OCI-M2 (cell line): ENCODE measurements around the gene KNOP1.

Experiments used
- DNase-seq: peaks from one replicate; lab custom pipeline; 2025; ENCODE audit not compliant: unreplicated experiment; lab: John Stamatoyannopoulos, UW

Gene KNOP1

GRCh38 chr16:19717741-19718623, at the start of gene KNOP1, which contains the start of gene IQCK:
Gene KNOP1, minus strand, starts transcription at chr16:19718227. Its CDS starts 3,192 bp downstream, at chr16:19715035.
Gene IQCK, plus strand, starts transcription at chr16:19718271. Its CDS starts 36 bp downstream, at chr16:19718307.
- DNase-seq = no peak

DNA sequence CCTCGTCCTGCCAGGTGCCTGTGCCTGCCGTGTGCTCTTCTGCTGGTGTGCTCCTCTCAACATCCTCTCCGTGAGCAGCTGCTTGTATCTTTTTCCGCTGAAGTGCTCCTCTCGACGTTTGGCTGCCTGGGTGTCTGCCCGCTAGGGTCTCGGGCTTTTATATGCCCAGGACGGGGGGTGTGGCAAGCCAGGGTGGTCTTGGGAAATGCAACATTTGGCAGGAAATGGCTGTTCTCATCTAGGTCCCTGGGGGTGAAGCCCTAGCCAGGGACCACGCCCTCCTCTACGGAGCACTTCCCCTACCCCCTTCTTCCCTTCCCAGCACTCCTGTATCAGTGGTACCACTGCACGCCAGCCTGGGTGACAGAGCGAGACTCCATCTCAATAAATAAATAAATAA, 49.5 kb upstream of the KNOP1 start:
- DNase-seq = no peak

- no peak for DNase-seq
These were observed 49.0 kb upstream of the KNOP1 start for GRCh38 chr16:19766988-19767387.

DNA sequence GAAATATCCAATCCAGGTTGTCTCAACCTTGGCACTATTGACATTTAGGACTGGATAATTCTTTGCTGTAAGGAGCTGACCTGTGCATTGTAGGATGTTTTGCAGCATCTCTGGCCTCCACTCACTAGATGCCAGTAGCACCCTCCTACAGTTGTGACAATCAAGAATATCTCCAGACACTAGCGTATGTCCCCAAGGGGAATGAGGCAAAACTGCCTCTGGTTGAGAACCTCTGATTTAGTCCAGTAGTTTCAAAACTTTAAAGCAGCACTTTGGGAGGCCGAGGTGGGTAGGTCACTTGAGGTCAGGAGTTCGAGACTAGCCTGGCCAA, 48.5 kb upstream of the KNOP1 start:
- DNase-seq = no peak

GRCh38 chr16:19765860-19766553, 48.0 kb upstream of the KNOP1 start:
- DNase-seq = no peak

DNA sequence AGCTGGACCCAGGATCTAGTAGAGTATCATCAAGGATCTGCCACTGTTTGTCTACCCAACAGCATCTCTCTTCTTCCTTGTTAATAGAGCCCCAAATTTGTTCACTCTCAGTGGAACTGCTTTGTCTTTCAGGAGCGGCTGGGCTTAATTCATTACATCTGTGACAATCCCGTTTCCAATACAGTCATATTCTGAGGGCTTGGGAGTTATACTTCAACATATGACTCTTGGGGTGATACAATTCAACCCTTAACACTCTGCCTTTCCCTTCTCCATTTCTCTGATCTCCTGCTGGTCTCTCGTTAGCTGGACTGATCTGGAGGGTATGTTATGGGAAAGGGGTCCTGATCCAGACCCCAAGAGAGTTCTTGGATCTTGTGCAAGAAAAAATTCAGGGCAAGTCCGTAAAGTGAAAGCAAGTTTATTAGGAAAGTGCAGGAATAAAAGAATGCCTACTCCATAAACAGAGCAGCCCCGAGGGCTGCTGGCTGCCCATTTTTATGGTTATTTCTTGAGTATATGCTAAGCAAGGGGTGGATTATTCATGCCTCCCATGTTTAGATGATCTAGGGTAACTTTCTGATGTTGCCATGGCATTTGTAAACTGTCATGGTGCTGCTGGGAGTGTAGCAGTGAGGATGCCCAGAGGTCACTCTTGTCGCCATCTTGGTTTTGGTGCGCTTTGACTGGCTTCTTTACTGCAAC, 42.5 kb upstream of the KNOP1 start:
- no peak for DNase-seq

DNA sequence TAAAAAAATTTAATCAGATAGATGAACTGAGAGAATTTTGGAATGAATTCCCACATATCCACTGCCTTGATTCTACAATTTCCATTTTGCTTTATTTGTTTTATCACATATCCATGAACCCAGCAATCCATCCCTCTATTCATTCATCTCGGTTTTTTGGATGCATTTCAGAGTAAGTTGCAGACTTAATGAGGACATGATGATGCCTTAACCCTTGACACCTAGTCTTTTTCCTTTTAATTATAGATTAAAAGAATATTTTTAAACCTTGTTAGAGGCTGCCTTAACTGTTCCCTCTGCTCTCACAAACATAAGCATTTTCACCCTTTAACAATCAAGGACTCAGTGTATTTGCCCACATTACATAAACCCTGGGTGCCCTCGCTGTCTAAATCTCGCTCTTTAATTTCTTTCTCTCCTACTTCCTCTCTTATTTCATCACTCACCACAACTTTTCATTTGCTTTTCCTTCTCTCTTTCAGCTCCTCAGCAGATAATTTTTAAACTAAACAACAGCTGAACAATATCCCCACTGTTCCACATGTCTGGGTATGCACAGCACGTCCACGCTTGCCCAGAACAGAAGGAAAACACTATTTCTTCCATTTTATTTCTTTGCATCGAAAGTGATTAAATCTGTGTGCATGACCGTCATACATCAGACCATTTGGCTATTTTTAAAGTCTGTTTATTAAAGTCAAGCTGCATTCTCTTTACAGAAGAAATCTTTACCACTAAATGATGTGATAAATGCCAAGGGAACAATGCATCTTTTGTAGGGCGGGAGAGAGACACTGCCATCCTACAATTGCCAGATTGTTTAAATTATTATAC, 40.0 kb upstream of the KNOP1 start:
- no peak for DNase-seq

DNA sequence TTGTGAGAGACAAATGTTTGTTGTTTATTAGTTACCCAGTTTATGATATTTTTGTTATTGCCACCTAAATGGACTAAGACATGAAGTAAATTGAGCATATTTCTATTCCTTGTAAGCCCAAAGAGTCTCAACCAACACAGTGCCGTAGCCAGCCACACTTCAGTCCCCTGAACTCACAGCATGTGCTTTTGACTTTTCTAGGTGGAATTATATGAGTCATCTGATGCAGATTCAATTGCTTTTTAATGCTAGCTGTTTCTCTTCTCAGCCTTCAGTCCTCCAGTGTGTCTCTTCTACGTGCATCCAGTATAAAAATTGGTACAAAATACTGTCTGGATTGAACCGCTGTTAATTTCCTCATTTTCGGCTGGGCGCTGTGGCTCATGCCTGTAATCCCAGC, 39.0 kb upstream of the KNOP1 start:
- DNase-seq = no peak

GRCh38 chr16:19755268-19755667, 37.2 kb upstream of the KNOP1 start:
- DNase-seq = no peak

GRCh38 chr16:19754644-19755036, 36.6 kb upstream of the KNOP1 start:
- no peak for DNase-seq

DNA sequence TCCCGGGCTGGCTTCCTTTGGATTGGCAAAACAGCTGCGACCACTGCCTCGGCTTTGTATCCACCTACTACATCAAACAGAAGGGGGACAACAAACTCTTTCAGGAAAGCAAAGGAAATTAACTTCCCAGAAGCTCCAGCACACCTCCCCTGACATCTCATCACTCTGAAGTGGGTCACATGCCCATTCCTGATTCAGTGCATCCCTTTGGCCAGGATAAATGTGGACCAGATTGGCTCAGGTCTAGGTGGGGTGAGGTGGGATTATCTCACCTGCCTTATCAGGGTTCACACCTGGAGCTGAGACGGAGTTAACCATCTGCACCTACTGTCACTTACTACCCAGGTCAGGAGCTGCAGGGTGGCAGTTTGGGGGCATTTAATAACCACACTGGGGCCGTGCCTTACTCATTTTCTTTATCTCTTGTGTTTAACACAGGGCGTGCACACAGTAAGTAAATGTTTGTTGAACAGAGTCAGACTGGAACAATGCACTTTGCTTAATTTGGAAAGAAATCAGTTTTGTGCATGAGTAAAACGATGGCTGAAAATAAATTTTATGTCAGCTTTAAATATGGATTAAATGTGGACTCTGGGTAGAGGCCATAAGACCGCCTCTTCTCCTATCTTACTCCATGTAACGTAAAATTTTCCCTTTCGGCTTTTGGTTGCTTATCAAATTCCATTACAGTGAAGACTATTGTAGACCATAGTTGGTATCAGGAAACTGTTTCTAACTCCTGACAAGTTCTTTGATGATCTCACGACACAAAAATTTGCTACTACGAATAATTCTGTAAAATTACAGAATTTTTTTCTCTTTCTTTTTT, 36.0 kb upstream of the KNOP1 start:
- DNase-seq = no peak

DNA sequence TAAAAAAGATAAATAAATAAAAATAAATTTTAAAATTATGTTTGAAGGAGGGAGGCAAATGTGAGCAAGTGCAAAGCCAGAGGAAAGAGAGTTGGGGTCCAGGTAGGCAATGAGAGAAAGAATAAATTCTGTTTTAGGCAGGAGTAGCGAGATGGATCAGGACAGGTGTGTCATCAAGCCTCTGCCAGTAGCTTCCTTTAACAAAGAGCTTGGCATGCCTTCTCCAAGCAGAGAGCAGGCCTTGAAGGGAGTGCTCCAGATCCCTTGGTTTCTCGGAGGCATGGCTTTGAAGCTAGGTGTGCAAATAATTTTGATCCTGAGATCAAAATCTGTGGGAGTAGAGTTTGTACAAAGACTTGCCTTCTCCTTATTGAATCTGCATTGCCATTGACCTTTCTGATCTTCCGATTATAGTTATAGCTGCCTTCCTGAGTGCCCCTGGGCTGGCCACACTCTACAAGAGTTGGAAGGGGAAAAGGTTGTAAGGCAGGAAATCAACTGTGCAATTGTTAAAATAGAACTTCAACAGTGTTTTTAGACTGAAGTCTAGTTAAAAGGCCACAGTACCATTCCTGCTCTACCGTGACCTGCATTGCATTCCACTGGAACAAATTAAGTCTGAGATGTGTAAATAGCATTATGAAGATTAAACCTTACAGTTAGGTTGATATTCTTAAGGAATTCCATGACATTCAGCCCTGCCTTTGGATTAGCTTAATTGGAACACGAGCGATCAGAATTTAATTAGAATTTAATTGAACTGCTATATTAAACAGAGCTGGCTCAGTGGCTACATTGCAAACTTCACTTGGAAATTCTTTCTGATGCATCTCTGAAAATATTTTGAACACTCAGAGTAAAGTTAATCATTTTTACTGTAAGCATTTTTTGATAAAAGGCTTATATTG, 33.7 kb upstream of the KNOP1 start:
- no peak for DNase-seq

GRCh38 chr16:19749571-19750080, 31.6 kb upstream of the KNOP1 start:
- DNase-seq = no peak

DNA sequence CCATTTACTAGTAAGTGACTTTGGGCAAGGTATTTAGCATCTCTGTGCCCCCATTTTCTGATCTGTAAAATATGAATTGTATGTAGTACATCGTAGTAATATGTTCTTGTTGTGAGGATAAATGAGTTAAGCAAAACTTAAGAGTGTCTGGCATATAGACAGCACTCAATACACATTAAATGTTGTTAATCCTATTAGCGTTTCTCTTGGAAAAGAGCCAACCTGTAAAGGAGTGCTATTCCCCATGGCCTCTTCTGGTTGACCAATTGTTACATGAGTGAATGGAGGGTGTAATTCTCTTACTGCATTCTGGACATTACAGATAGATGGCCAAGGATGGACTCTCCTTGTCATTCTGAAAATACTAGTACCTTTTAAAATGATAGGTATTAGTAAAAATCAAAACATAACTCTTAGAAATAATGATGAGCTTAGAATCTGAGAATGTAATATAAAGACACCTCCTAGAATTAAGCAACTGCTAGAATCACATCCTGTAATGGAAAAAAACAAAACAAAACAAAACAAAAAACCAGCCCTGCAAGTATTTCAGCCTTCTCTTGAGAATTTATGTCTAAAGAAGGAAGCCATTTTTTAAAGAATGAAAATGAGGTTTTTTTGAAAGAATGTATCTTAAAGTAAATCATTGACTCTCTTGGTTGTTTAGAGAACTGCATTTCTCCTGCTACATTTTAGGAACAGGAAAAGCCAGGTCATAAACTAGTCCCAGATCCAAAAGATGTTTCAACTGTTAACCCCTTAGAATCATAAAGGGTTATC, 30.6 kb upstream of the KNOP1 start:
- no peak for DNase-seq

DNA sequence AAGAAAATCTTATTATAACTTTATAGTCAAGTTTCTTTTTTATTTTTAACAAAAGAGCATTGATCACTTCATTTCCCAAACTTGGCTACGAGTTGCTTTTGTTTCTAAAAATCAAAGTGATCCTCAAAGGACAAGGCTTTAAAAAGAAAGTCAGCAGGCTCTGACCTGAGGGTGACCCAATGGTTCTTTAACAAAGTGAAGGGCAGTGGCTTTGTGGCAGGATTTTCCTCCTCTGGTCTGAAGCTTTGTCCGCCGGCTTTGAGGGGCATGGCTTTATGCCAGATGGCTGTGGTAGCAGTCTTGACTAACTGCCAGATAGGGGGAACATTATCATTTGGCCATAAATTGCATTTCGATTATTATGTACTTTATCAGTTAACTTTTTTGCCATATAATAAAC, 28.5 kb upstream of the KNOP1 start:
- no peak for DNase-seq

DNA sequence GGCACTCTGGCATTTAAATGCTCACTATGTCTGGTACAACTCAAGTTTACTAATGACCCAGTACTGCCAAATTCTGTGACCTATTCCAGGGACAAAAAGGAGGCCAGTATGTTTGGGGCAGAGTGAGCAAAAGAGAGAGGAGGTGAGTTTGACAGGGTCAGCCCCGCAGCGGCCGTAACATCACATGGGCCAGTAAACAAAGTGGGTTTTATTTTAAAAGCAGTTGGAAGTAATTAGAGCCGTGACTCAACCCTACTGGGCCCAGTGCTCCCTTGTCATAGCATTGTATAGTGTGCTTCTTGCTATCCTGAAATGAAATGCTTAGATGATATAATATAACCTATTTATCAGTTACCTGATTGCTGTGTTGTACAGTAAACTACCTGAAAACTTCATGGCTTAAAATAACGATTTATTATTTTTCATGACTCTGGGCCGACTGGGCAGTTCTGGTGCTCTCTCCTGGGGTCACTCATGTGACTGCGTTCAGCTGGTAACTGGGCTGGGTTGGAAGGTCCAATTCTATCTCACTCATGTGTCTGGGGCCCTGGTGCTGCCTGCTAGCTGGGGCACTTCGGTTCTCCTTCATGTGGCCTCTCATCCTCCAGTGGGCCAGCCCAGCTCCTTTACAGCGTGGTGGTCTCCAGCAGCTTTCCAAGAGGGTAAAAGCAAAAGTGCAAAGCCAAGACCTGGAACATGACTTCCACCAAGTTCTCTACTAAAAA, 27.4 kb upstream of the KNOP1 start:
- DNase-seq = no peak

- DNase-seq = no peak
These were observed 26.6 kb upstream of the KNOP1 start for GRCh38 chr16:19744670-19745069.

DNA sequence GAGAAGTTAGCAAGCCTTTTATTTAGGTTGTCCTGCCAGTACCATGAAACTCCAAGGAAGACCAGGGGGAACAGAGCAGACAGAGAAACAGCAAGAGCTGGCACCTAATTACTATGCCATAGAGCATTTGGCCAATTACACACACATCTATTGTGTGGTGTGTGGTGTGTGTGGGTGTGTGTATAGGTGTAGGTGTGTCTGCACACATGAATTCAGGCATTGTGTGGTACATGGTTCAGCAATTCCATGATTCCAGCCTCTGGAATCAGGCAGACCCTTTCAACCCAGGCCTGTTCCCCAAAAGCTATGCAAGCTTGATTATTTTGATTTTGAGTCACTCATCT, 25.8 kb upstream of the KNOP1 start:
- DNase-seq = no peak
